PFSK-1 (cell line): ENCODE data around the gene NUP43.

Experiments
- FOXP2 ChIP-seq: optimal IDR thresholded peaks from 2 replicates; pipeline ENCODE3; 2011; ENCODE audit warnings: borderline replicate concordance, control low read depth, inconsistent platforms; ENCODE audit not compliant: insufficient read depth; ENCODE audit errors: extremely low read length, extremely low read depth
- POLR2AphosphoS5 ChIP-seq: IDR thresholded peaks from 2 replicates; pipeline ENCODE4 v1.6.1; 2012; ENCODE audit warnings: low read depth, mild to moderate bottlenecking, control low read depth, low read length, moderate library complexity
- REST ChIP-seq, 2 experiments: IDR thresholded peaks; 2 replicates each; pipeline versions ENCODE4 v1.6.1 to v1.8.0; 2011 to 2012; ENCODE audit warnings: low read depth in 2 of 2, low read length in 2 of 2, control low read depth in 1 of 2, inconsistent platforms in 1 of 2, mild to moderate bottlenecking in 1 of 2, moderate library complexity in 1 of 2; ENCODE audit not compliant: insufficient read depth in 1 of 2
- SIN3A ChIP-seq: IDR thresholded peaks from 2 replicates; pipeline ENCODE4 v1.6.1; 2012; ENCODE audit warnings: mild to moderate bottlenecking, low read length, moderate library complexity, borderline replicate concordance; ENCODE audit not compliant: insufficient read depth
- TAF1 ChIP-seq: IDR thresholded peaks from 2 replicates; pipeline ENCODE4 v1.6.1; 2012; ENCODE audit warnings: low read length, control low read depth, borderline replicate concordance; ENCODE audit not compliant: insufficient read depth

The NUP43 gene

GRCh38 chr6:149766156-149766769 lies 19.9 kb upstream of the NUP43 start:
- TF ChIP-seq SIN3A (no peak), FOXP2 (no peak), TAF1 (no peak), POLR2AphosphoS5 (no peak), REST (IDR thresholded peaks at IDR 0.05; ENCODE audit: insufficient read depth in 1 of 2, low read depth in 2 of 2, low read length in 2 of 2) (no peak)

- no peak for TF ChIP-seq TAF1
- TF ChIP-seq SIN3A: no peak
- TF ChIP-seq POLR2AphosphoS5: no peak
- TF ChIP-seq REST (IDR thresholded peaks at IDR 0.05; ENCODE audit: insufficient read depth in 1 of 2, low read depth in 2 of 2, low read length in 2 of 2): no peak
- no peak for TF ChIP-seq FOXP2
Measured at GRCh38 chr6:149763866-149764265, 17.5 kb upstream of the NUP43 start.

GRCh38 chr6:149761438-149761837 lies 15.1 kb upstream of the NUP43 start:
- TF ChIP-seq SIN3A (no peak), REST (IDR thresholded peaks at IDR 0.05; ENCODE audit: insufficient read depth in 1 of 2, low read depth in 2 of 2, low read length in 2 of 2) (no peak), TAF1 (no peak), POLR2AphosphoS5 (no peak), FOXP2 (no peak)

GRCh38 chr6:149756261-149756636 lies 9.9 kb upstream of the NUP43 start:
- TF ChIP-seq TAF1: no peak
- no peak for TF ChIP-seq REST (IDR thresholded peaks at IDR 0.05; ENCODE audit: insufficient read depth in 1 of 2, low read depth in 2 of 2, low read length in 2 of 2)
- TF ChIP-seq SIN3A: no peak
